ENCODE data around the gene PDIK1L.

GRCh38 chr1:26145041-26145959 lies 33.7 kb downstream of the PDIK1L start:
- TF ChIP-seq, protein P1, sequence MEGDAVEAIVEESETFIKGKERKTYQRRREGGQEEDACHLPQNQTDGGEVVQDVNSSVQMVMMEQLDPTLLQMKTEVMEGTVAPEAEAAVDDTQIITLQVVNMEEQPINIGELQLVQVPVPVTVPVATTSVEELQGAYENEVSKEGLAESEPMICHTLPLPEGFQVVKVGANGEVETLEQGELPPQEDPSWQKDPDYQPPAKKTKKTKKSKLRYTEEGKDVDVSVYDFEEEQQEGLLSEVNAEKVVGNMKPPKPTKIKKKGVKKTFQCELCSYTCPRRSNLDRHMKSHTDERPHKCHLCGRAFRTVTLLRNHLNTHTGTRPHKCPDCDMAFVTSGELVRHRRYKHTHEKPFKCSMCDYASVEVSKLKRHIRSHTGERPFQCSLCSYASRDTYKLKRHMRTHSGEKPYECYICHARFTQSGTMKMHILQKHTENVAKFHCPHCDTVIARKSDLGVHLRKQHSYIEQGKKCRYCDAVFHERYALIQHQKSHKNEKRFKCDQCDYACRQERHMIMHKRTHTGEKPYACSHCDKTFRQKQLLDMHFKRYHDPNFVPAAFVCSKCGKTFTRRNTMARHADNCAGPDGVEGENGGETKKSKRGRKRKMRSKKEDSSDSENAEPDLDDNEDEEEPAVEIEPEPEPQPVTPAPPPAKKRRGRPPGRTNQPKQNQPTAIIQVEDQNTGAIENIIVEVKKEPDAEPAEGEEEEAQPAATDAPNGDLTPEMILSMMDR (tag by site-specific recombination; IDR thresholded peaks at IDR 0.05), result peak; percentile 79
- no peak for TF ChIP-seq ZNF501 (tag by site-specific recombination; IDR thresholded peaks at IDR 0.05)
- no peak for TF ChIP-seq ZNF549 (tag by site-specific recombination; IDR thresholded peaks at IDR 0.05)
- TF ChIP-seq ZNF175 (tag by site-specific recombination; IDR thresholded peaks at IDR 0.05), result no peak
- TF ChIP-seq, protein P2, sequence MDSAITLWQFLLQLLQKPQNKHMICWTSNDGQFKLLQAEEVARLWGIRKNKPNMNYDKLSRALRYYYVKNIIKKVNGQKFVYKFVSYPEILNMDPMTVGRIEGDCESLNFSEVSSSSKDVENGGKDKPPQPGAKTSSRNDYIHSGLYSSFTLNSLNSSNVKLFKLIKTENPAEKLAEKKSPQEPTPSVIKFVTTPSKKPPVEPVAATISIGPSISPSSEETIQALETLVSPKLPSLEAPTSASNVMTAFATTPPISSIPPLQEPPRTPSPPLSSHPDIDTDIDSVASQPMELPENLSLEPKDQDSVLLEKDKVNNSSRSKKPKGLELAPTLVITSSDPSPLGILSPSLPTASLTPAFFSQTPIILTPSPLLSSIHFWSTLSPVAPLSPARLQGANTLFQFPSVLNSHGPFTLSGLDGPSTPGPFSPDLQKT (IDR thresholded peaks at IDR 0.05; ENCODE audit: borderline replicate concordance, low read depth, low read length), result no peak
- no peak for TF ChIP-seq ZNF785 (tag by site-specific recombination; IDR thresholded peaks at IDR 0.05)
- TF ChIP-seq ZNF707 (tag by site-specific recombination; IDR thresholded peaks at IDR 0.05), result no peak
- TF ChIP-seq ZNF473 (tag by site-specific recombination; IDR thresholded peaks at IDR 0.05), result no peak
- TF ChIP-seq REST (tag by site-specific recombination; IDR thresholded peaks at IDR 0.05), result no peak

Measured in HEK293 (cell line).